Epithelial cell of esophagus (primary cell): Measurements from ENCODE around the gene CSNK1E.

Source experiments
- DNase-seq: peaks from one replicate; pipeline ENCODE4 v3.0.0; 2010; ENCODE audit warnings: low read depth
- H3K4me3 ChIP-seq: 2 replicates; pipeline ENCODE4 v1.5.1; 2011; ENCODE audit warnings: mild to moderate bottlenecking, low read length, control low read depth
- TF ChIP-seq, protein P1 (sequence below): IDR thresholded peaks from 2 replicates; pipeline ENCODE4 v1.5.1; 2011; ENCODE audit warnings: low read depth, mild to moderate bottlenecking, low read length, control low read depth, inconsistent platforms; ENCODE audit not compliant: insufficient read depth; ENCODE audit errors: missing control alignments

CSNK1E gene

DNA sequence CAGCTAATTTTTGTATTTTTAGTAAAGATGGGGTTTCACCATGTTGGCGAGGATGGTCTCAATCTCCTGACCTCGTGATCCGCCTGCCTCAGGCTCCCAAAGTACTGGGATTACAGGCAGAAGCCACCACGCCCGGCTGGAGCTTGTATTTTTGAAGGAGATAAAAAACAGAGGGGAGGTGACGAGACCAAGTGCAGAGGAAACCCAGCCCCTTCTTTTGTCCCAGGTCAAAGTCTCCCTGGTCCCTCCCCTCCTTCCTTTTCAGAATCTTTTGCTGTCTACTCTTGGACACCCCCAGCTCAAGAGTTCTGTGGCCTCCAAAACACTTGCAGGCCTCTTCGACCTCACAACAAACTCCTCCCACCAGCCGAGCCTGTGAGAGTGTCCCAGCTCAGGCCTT, 32.2 kb downstream of the CSNK1E start:
- DNase-seq = no peak
- TF ChIP-seq, protein P1, sequence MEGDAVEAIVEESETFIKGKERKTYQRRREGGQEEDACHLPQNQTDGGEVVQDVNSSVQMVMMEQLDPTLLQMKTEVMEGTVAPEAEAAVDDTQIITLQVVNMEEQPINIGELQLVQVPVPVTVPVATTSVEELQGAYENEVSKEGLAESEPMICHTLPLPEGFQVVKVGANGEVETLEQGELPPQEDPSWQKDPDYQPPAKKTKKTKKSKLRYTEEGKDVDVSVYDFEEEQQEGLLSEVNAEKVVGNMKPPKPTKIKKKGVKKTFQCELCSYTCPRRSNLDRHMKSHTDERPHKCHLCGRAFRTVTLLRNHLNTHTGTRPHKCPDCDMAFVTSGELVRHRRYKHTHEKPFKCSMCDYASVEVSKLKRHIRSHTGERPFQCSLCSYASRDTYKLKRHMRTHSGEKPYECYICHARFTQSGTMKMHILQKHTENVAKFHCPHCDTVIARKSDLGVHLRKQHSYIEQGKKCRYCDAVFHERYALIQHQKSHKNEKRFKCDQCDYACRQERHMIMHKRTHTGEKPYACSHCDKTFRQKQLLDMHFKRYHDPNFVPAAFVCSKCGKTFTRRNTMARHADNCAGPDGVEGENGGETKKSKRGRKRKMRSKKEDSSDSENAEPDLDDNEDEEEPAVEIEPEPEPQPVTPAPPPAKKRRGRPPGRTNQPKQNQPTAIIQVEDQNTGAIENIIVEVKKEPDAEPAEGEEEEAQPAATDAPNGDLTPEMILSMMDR = no peak
- H3K4me3 ChIP-seq = no peak overlapping the region

DNA sequence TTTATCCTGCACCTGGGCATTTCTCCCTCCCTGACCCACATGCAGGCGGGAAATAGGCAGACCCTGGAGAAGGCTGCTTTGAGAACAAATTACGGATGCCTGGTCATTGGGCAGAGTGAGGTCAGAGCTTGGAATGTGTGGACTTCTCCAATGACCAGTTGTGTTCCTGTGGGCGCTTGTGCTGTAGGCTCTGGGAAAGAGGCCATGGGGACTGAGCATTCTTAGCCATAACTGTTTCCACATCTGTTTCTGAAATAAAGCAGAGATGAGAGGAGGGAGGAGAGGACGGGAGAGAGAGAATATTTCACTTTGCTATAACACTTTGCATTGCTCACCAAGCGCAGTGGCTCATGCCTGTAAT, 33.2 kb downstream of the CSNK1E start:
- H3K4me3 ChIP-seq = no peak overlapping the region
- no peak for DNase-seq
- TF ChIP-seq, protein P1 = no peak

DNA sequence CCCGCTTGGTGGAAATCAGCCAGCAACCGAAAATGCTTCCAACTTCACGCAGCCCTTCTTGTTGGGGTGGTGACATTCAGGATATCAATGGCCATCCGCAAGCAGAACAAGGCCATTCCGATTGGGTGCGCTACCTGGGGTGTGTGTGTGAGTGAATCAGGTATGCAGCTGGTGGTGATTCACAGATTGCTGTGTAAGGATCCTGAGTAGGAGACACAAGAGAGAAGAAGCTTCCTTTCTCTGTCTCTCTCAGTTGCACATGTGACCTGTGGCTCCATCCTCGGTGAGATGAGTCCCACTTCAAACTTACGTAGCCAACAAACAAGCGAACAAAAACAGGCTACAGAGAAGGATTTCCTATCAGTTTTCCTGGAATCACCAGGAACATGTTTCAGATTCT, 34.8 kb downstream of the CSNK1E start:
- TF ChIP-seq, protein P1 = no peak
- DNase-seq = peak; percentile 89
- no peak overlapping the region for H3K4me3 ChIP-seq

DNA sequence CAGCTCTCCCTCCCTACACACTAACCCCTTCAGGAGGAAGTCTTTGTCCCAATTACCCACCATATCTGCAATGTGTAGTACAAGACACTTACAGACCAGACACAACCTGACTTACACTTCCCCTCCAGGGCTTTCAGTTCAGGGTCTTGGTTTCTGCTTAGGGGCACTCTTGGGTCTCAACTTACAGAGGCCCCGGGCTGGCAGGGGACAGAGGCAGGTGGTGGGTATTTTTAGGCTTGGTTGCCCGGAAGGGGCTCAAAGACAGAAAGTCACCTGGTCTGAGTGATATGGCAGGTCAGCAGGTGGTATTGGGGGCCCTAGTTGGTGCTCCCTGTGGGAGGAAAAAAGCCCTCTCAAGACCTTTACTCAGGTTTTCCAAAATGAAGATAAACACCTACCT, 41.1 kb downstream of the CSNK1E start:
- TF ChIP-seq, protein P1 = no peak
- DNase-seq = no peak
- no peak overlapping the region for H3K4me3 ChIP-seq

DNA sequence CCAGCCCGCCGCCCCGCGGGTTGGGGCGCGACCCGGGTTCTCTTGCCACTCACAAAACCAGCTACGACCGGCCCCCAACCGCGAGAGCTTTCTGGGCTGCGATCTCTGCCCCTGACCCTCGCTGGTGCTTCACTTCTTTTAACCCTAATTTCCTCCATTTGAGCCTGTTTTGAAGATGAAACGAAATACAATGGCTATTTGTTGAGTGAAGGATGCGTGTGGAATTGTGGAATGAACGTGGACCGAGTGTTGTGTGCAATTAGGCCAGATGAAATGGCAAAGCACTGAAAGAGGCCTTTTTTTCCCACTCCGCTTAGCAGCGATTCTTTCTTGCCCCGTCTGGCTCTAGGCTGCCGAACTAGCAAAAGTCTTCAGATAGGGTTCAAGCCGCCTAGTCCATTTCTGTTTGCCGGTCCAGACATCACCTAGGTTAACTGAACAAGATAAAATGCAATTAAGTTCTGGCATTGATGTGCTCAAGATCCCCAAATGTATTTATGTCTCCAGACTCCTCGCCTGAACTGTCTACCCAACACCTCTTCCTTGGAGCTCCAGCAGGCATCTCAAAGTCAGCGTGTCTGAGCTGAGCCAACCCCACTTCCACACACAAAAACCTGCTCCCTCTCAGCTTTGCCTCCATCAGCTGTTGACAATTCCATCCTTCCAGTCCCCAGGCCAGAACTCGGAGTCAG, 44.0 kb downstream of the CSNK1E start:
- H3K4me3 ChIP-seq = peak overlapping the region; percentile 45
- no peak for DNase-seq
- TF ChIP-seq, protein P1 = no peak

DNA sequence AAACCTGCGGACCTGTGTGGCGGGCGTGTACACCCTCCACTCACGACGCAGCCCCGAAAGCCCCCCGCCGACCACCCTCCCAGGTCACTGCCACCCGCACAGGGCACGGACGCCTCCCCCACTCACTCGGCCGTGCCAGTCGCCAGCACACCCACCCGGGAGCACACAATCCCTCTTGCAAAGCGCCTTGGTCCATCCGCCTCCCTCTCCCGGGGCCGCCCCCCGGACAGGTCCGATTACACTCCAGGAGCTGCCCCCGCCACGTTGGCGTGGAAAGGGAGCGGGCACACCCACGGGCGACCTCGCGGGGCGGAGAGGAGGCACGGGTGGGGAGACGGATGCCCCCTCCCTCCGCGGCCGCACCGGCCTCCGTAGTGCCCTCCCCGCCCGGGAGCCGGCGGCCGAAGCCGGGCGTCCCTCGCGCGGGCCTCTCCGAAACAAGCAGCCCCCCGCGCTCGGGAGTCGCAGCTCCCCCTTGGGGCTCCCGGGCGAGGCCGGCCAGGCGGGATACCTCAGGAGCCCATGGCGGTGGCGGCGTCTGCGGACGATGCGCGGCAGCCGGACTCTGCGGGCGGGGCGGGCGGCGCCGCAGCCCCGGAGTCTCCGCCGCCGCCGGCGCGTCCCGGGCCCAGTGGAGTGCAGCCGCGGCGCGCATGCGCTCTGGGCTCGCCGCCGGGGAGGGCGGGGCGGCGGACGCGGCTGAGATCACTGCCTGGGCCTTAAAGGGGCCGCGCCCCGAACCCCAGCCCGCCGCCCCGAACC, 44.7 kb downstream of the CSNK1E start, which contains the start of gene TMEM184B:
Gene TMEM184B, minus strand, starts transcription at position 638 of the 762 bp plus-strand sequence. CDS start 25,049 bp downstream, outside the sequence.
- TF ChIP-seq, protein P1 = no peak
- H3K4me3 ChIP-seq = peak within 1 kb of the TSS; percentile 76
- peak; percentile 72 for DNase-seq

DNA sequence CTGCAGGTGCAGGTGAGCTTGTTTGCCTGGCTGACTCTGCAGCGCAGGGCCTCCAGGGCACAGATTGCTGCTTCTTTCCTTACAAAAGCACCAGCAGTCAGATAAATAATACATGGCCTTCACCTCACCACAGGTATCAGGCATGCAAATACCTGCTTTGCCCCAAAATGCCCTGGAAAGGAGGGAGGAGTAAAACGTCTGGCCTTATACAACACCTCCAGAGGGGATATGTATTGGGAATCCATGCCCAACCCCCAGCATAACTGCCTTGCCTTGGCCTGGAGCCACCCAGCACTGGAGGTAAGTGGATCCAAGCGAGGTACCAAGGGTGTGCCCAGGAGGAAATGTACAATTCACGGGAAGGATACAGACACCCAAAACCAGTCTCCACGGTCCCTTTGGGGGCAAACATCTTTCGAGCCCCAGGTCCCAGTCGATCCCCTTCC, 45.3 kb downstream of the CSNK1E start:
- TF ChIP-seq, protein P1 = no peak
- DNase-seq = peak; percentile 56
- H3K4me3 ChIP-seq = peak overlapping the region; percentile 76
